Measurements from ENCODE around the gene HHIPL1.

DNA sequence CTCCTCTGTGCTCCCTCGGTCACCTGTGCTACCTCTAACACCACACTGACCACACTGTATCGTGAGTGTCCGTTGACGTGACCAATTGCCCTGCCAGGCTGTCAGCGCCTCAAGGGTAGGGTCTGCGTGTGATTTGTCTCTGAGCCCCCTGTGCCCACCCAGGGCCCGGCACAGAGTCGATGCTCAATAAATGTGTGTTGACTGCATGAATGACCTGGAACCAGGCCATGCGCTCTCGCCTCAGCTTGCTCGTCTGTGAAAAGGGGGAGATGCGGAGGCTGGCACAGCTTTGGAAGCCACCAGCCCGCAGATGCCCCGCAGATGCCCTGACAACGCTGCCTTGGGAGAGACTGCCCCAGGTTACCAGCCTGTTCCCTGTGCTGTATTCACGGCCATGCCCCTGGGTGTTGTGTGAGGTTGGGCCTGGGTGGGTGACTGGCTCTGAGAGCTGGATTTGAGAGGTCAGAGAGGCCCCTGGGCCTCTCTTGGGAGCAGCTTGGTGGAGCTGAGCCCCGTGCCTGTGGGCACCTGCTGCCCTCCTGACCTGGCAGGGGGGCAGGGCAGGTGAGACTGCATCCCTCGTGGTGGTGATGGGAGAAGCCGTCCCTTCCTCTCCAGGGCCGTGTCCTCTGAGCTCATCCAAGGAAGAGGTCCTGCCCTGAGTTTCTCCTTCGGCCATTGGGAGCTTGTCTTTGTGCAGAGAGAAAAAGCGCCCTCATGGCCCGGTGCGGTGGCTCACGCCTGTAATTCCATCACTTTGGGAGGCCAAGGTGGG, 82.4 kb downstream of the HHIPL1 start:
- no peak for TF ChIP-seq POLR2AphosphoS5 (IDR thresholded peaks at IDR 0.05)
- TF ChIP-seq, protein P1, sequence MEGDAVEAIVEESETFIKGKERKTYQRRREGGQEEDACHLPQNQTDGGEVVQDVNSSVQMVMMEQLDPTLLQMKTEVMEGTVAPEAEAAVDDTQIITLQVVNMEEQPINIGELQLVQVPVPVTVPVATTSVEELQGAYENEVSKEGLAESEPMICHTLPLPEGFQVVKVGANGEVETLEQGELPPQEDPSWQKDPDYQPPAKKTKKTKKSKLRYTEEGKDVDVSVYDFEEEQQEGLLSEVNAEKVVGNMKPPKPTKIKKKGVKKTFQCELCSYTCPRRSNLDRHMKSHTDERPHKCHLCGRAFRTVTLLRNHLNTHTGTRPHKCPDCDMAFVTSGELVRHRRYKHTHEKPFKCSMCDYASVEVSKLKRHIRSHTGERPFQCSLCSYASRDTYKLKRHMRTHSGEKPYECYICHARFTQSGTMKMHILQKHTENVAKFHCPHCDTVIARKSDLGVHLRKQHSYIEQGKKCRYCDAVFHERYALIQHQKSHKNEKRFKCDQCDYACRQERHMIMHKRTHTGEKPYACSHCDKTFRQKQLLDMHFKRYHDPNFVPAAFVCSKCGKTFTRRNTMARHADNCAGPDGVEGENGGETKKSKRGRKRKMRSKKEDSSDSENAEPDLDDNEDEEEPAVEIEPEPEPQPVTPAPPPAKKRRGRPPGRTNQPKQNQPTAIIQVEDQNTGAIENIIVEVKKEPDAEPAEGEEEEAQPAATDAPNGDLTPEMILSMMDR (IDR thresholded peaks at IDR 0.05 in 8 of 11, conservative IDR thresholded peaks at IDR 0.05 in 3 of 11), result no peak

All from spleen (tissue), 7 donors.